HEK293 (cell line): ENCODE results near the gene GNB3.
A peak's percentile ranks its signal among the peaks of the same experiment; 100 is the strongest.

Source experiments
- CTCF ChIA-PET: fragments of 350-600 bp; formaldehyde crosslinking; extraction: SDS; loops from one replicate; lab custom pipeline; 2021; ENCODE audit warnings: antibody characterized with exemption; lab: Yijun Ruan, JAX
- POLR2A ChIA-PET: fragments of 300-600 bp; formaldehyde crosslinking; extraction: SDS; loops from one replicate; lab custom pipeline; 2020; ENCODE audit warnings: antibody characterized with exemption, inconsistent platforms; lab: Yijun Ruan, JAX
- H3K27ac ChIP-seq: fragments of 200-500 bp; sonication (Bioruptor generic); 2 replicates; pipeline ENCODE4 v1.5.1; 2014; ENCODE audit warnings: low read depth, low read length, control low read depth, inconsistent platforms; ENCODE audit errors: extremely low read depth
- H3K36me3 ChIP-seq, 2 experiments: fragments of 200-500 bp in 1 of 2; sonication (Bioruptor generic) in 1 of 2; 1 replicate in 1 of 2; 2 replicates in 1 of 2; pipeline ENCODE4 v1.5.1; 2014 to 2017; ENCODE audit warnings: inconsistent platforms in 2 of 2, low read length in 2 of 2; ENCODE audit not compliant: control insufficient read depth in 2 of 2, insufficient read depth in 1 of 2
- H3K4me1 ChIP-seq: fragments of 200-500 bp; sonication (Bioruptor generic); 2 replicates; pipeline ENCODE4 v1.5.1; 2014; ENCODE audit warnings: mild to moderate bottlenecking, low read length, inconsistent platforms; ENCODE audit not compliant: control insufficient read depth, insufficient read depth
- H3K4me3 ChIP-seq: 2 replicates; pipeline ENCODE4 v1.5.1; 2011; ENCODE audit warnings: low read depth, mild to moderate bottlenecking, control low read depth, low read length, moderate library complexity
- H3K9me3 ChIP-seq: fragments of 200-500 bp; sonication (Bioruptor generic); 2 replicates; pipeline ENCODE4 v1.5.1; 2014; ENCODE audit warnings: low read depth, low read length, inconsistent platforms; ENCODE audit not compliant: control insufficient read depth, insufficient read depth
- BCL11B ChIP-seq: fragments of 450-650 bp; formaldehyde crosslinking; IDR thresholded peaks from 2 replicates; pipeline ENCODE4 v1.5.1; 2016; ENCODE audit warnings: low read depth, missing biosample characterization, missing genetic modification characterization
- GFI1B ChIP-seq: fragments of 450-650 bp; formaldehyde crosslinking; IDR thresholded peaks from 2 replicates; pipeline ENCODE4 v1.5.1; 2016; ENCODE audit warnings: missing biosample characterization, missing genetic modification characterization
- GLIS2 ChIP-seq: fragments of 450-650 bp; formaldehyde crosslinking; IDR thresholded peaks from 2 replicates; pipeline ENCODE4 v1.5.1; 2016; ENCODE audit warnings: missing biosample characterization, missing genetic modification characterization
- KLF9 ChIP-seq: fragments of 450-650 bp; formaldehyde crosslinking; IDR thresholded peaks from 2 replicates; pipeline ENCODE4 v1.5.1; 2016; ENCODE audit warnings: missing biosample characterization, missing genetic modification characterization, low read depth
- MYNN ChIP-seq: fragments of 450-650 bp; formaldehyde crosslinking; IDR thresholded peaks from 2 replicates; pipeline ENCODE4 v1.5.1; 2016; ENCODE audit warnings: missing biosample characterization, missing genetic modification characterization, borderline replicate concordance
- TCF7L2 ChIP-seq: IDR thresholded peaks from 2 replicates; pipeline ENCODE4 v1.6.1; 2011; ENCODE audit warnings: low read depth, mild to moderate bottlenecking, inconsistent platforms, low read length, moderate library complexity, borderline replicate concordance
- ZFP37 ChIP-seq: fragments of 450-650 bp; formaldehyde crosslinking; IDR thresholded peaks from 2 replicates; pipeline ENCODE4 v1.5.1; 2016; ENCODE audit warnings: missing biosample characterization, missing genetic modification characterization
- ZNF133 ChIP-seq: fragments of 450-650 bp; formaldehyde crosslinking; IDR thresholded peaks from 2 replicates; pipeline ENCODE4 v1.5.1; 2016; ENCODE audit warnings: missing biosample characterization, missing genetic modification characterization
- ZNF223 ChIP-seq: fragments of 450-650 bp; formaldehyde crosslinking; IDR thresholded peaks from 2 replicates; pipeline ENCODE4 v1.5.1; 2016; ENCODE audit warnings: missing biosample characterization, missing genetic modification characterization
- ZNF394 ChIP-seq: fragments of 450-650 bp; formaldehyde crosslinking; IDR thresholded peaks from 2 replicates; pipeline ENCODE4 v1.5.1; 2016; ENCODE audit warnings: missing biosample characterization, missing genetic modification characterization, mild to moderate bottlenecking, moderate library complexity, borderline replicate concordance
- ZNF449 ChIP-seq: fragments of 450-650 bp; formaldehyde crosslinking; IDR thresholded peaks from 2 replicates; pipeline ENCODE4 v1.5.1; 2017; ENCODE audit warnings: missing biosample characterization, mild to moderate bottlenecking, missing genetic modification characterization, moderate library complexity
- ZNF530 ChIP-seq: fragments of 450-650 bp; formaldehyde crosslinking; IDR thresholded peaks from 2 replicates; pipeline ENCODE4 v1.5.1; 2016; ENCODE audit warnings: low read depth, missing biosample characterization, missing genetic modification characterization
- ZNF830 ChIP-seq: fragments of 450-650 bp; IDR thresholded peaks from 2 replicates; pipeline ENCODE4 v1.5.0; 2018; ENCODE audit warnings: missing biosample characterization, missing genetic modification characterization, low read depth, mild to moderate bottlenecking, moderate library complexity
- TF ChIP-seq, protein P1 (sequence below): fragments of 450-650 bp; formaldehyde crosslinking; IDR thresholded peaks from 2 replicates; pipeline ENCODE4 v1.5.1; 2016; ENCODE audit warnings: missing biosample characterization, missing genetic modification characterization
- TF ChIP-seq, protein P2 (sequence below): fragments of 450-650 bp; formaldehyde crosslinking; IDR thresholded peaks from 2 replicates; pipeline ENCODE4 v1.5.1; 2016; ENCODE audit warnings: missing biosample characterization, missing genetic modification characterization

GNB3 gene

GRCh38 chr12:6836851-6837250, 3.9 kb upstream of the GNB3 start:
- ChIA-PET CTCF (interaction anchor here (0.5 to 7.4 kb wide), 6 partner anchors 10 to 207 kb away, joined by 3 to 75 read pairs (median 6); partner anchors contain the start of genes CDCA3, MLF2 and USP5), POLR2A (interaction anchor here (0.6 to 3.3 kb wide), 3 partner anchors 15 to 113 kb away, joined by 3 to 10 read pairs (median 5); partner anchors contain the start of genes CDCA3 and COPS7A)
- Histone ChIP-seq H3K4me1 (no peaks in the 10 kb centered on the region), H3K4me3 (no peak overlapping the region), H3K27ac (no peak overlapping the region), H3K36me3 (peaks cover 14 to 85% of the 10 kb centered on the region in 2 experiments), H3K9me3 (no peaks in the 10 kb centered on the region)
- TF ChIP-seq ZNF133 (tag by site-specific recombination) = no peak
- TF ChIP-seq, protein P1, sequence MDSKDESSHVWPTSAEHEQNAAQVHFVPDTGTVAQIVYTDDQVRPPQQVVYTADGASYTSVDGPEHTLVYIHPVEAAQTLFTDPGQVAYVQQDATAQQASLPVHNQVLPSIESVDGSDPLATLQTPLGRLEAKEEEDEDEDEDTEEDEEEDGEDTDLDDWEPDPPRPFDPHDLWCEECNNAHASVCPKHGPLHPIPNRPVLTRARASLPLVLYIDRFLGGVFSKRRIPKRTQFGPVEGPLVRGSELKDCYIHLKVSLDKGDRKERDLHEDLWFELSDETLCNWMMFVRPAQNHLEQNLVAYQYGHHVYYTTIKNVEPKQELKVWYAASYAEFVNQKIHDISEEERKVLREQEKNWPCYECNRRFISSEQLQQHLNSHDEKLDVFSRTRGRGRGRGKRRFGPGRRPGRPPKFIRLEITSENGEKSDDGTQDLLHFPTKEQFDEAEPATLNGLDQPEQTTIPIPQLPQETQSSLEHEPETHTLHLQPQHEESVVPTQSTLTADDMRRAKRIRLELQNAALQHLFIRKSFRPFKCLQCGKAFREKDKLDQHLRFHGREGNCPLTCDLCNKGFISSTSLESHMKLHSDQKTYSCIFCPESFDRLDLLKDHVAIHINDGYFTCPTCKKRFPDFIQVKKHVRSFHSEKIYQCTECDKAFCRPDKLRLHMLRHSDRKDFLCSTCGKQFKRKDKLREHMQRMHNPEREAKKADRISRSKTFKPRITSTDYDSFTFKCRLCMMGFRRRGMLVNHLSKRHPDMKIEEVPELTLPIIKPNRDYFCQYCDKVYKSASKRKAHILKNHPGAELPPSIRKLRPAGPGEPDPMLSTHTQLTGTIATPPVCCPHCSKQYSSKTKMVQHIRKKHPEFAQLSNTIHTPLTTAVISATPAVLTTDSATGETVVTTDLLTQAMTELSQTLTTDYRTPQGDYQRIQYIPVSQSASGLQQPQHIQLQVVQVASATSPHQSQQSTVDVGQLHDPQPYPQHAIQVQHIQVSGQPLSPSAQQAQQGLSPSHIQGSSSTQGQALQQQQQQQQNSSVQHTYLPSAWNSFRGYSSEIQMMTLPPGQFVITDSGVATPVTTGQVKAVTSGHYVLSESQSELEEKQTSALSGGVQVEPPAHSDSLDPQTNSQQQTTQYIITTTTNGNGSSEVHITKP (tag by site-specific recombination) = no peak
- TF ChIP-seq ZNF223 (tag by site-specific recombination) = no peak
- no peak for TF ChIP-seq ZNF830 (tag by site-specific recombination)
- no peak for TF ChIP-seq ZNF530 (tag by site-specific recombination)
- no peak for TF ChIP-seq BCL11B
- TF ChIP-seq TCF7L2 = no peak
- TF ChIP-seq ZNF449 = no peak
- no peak for TF ChIP-seq KLF9
- TF ChIP-seq, protein P2, sequence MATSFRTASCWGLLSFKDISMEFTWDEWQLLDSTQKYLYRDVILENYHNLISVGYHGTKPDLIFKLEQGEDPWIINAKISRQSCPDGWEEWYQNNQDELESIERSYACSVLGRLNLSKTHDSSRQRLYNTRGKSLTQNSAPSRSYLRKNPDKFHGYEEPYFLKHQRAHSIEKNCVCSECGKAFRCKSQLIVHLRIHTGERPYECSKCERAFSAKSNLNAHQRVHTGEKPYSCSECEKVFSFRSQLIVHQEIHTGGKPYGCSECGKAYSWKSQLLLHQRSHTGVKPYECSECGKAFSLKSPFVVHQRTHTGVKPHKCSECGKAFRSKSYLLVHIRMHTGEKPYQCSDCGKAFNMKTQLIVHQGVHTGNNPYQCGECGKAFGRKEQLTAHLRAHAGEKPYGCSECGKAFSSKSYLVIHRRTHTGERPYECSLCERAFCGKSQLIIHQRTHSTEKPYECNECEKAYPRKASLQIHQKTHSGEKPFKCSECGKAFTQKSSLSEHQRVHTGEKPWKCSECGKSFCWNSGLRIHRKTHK (tag by site-specific recombination) = no peak
- TF ChIP-seq GFI1B = no peak
- TF ChIP-seq ZNF394 (tag by site-specific recombination) = no peak
- no peak for TF ChIP-seq ZFP37 (tag by site-specific recombination)

GRCh38 chr12:6837370-6838060, 3.2 kb upstream of the GNB3 start:
- Histone ChIP-seq H3K4me1 (no peaks in the 10 kb centered on the region), H3K4me3 (no peak overlapping the region), H3K27ac (no peak overlapping the region), H3K9me3 (no peaks in the 10 kb centered on the region), H3K36me3 (peaks cover 14 to 85% of the 10 kb centered on the region in 2 experiments; a peak in 2 of 3 replicates)
- POLR2A ChIA-PET = interaction anchor here (1.4 to 3.3 kb wide), 2 partner anchors 14 to 114 kb away, joined by 5 to 10 read pairs; partner anchors contain the start of genes CDCA3 and COPS7A
- CTCF ChIA-PET = interaction anchor here (1.0 to 7.4 kb wide), 5 partner anchors 9 to 84 kb away, joined by 3 to 75 read pairs (median 10); partner anchors contain the start of genes CDCA3, MLF2 and USP5
- TF ChIP-seq MYNN (tag by site-specific recombination) (no peak), GLIS2 (tag by site-specific recombination) (0 out of 2 replicates have a peak, but pooled peaks have one; percentile 9)
